HG02759 (cell line): ENCODE data around the gene GYS2.
A peak's percentile ranks its signal among the peaks of the same experiment; 100 is the strongest.
"Not testable (repeated sequence)": the region's sequence is repeated elsewhere in the genome, so short reads cannot be mapped to it uniquely, and the experiment has no call there.

Experiments
- ATAC-seq: cut with Tn5 transposase; IDR thresholded peaks from one replicate; pipeline ENCODE4 v1.9.1; 2021; ENCODE audit warnings: mild to moderate bottlenecking, moderate library complexity; ENCODE audit not compliant: unreplicated experiment

GYS2 gene

DNA sequence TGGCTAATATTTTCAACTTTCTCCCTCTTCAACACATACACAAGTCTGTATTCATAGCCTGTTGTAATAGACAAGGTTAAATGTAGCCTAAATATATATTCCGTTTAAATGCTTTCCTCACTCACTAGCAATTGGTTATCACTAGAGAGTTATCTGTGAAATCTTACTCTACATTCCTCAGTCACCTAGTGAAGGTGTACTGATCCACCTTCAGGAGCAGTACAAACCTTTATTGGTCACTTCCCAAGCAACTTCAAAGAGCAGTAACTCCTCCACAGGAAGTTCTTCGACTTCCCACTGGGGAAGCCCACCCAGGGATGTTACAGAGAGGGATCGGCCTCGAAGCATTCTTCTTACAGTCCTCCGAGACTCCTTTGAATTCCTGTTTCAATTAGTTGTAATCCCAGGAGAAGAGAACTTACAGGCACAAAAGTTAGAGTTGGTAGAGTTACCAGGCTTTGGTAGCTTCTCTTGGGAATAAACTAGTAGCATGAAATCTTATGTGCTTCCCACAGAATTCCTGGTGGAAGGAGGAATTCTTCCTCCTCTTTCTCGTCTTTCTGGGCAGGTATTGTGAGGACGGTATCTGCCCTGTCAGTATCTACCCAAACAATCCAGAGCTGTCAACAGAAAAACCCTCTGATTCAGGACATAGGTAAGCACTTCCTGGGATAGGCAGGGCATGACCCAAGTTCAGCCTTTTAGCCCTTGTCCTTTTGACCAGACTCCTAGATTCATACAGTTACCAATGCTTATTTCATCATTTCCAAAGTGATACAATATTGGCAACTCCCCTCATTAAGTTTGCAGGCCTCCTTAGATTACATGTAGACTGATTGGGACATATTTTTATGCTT is at the start of gene GYS2:
Gene GYS2 (minus strand): TSS at position 603 of the 857 bp plus-strand sequence. CDS start 255 bp downstream, at position 348.
- no peak for ATAC-seq

DNA sequence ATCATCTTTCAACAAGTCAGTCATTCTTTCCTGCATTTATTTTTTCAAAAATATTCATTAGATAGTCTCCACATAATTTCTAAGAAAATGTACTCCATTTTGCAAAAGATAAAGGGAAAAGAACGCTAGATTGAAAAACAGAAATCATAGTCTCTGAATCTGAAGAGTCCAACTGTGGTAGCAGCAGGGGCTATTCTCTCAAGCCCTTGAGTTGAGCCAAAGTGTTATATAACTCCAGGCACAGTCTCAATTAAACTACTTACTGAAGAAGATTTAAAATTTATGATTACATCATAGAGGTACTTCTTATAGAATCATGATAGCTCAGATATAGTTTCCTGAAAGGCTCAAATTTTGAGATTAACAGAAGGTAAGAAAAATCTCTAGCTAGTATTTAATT is 47.2 kb upstream of the GYS2 start:
- ATAC-seq = no peak

DNA sequence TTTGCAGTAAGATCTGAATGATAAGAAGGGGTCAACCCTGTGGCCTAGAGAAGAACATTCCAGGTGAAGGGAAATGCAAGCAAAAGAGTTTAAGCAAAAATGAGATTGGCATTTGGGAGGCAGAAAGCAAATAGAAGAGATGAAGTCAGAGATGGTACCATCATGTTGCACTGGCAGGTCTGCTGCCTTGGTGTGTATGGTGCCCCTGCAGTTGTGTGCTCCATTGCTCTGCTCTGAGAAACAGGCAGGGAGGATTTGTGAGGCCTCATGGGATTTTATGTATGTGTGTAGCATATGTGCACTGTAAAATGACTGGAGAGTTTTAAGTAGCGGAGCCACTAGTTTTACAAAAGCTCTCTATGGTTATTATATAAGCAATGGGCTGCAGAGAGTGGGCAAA is 46.4 kb upstream of the GYS2 start:
- no peak for ATAC-seq

DNA sequence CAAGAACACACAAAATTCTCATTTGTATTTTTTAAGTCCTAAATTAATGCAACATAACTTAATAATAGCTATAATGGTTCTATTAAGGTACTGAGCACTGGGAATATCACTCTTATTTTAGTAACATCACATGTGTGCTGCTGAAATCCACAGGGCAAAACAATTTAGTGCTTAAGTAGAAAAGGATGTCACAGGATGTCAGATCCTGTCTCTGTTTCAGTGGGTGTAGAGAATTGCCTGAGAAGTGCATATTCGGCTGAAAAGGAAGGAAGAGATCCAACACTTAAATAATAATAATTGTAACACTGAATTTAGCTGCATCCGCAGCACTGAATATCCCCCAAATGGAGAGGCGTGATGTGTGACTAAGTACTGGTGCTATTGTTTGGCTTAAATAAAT is 44.4 kb upstream of the GYS2 start:
- ATAC-seq = no peak

DNA sequence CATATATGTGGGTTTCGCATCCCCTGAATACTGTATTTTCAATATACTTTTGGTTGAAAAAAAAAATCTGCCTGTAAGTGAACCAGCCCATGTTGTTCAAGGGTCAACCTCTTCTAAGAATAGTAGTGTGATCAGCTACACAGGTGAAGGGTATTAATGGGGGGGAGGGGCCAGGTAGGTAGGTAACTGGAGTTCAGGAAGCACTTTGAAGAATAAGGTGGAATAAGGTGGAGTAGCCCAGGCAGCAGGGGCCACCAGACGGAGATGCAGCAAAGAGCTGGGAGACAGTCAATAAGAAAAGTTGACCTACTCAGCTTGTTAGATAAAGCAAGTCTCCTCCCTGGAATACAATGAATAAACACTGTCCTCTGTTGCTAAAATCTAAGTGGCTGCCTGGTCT is 43.7 kb upstream of the GYS2 start:
- ATAC-seq = no peak

DNA sequence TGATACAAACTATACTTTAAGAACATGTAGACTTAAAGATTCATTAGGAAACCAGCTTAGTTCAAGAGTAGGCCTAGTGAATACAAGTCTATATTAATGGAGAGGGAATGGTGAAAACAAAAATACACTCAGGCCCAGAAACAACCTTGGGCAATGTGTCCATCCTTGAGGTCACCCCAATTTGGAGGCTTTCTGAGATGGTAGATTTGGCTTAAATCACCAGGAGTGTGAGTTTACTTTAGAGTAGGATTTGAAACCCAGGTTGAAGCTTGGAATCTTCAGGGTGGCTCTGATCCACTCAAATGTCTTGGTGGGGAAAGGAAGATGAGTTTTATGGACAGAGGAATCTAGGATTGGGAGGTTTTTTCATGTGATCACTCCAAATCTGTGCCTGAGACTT is 42.5 kb upstream of the GYS2 start:
- no peak for ATAC-seq

DNA sequence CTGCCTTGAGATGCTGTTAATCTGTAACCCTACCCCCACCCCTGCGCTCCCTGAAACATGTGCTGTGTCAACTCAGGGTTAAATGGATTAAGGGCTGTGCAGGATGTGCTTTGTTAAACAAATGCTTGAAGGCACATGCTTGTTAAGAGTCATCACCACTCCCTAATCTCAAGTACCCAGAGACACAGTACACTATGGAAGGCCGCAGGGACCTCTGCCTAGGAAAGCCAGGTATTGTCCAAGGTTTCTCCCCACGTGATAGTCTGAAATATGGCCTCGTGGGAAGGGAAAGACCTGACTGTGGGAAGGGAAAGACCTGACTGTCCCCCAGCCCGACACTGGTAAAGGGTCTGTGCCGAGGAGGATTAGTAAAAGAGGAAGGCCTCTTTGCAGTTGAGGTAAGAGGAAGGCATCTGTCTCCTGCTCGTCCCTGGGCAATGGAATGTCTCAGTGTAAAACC is 40.4 kb upstream of the GYS2 start:
- ATAC-seq = not testable (repeated sequence)

DNA sequence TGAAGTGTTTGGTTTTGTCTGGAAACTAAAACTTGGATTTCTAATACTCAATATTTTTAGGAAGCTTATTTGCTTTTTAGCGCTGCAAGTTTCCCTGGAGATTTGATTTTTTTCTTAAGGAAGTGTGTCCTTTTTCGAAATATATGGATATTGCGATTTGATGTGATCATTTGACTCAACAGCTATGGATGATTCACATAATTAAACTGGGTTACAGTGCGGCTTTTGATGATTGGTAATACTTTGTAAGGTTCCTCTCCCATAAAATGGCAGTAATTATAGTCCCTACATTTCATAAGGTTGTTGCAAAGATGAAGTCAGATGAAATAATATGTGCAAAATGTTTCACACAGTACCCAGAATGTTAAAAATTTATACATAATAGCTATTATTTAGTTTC is 39.9 kb upstream of the GYS2 start:
- no peak for ATAC-seq

DNA sequence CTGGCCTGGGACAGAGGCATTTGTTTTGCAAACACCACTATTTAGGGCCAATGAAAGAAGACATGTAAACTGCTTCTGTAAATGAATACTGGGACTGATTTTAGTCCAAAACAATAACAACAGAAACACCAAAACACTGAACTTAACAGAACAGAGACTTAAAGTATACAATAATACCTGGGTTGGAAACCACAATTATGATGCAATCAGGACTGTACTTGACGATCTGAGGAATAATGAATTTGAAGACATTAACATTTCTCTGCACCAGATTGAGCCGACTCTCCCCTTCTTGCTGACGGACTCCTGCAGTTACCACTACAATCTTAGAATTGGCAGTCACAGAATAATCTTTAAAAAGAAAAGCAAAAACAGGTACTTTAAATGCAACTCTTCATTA is 39.1 kb upstream of the GYS2 start:
- ATAC-seq = no peak

DNA sequence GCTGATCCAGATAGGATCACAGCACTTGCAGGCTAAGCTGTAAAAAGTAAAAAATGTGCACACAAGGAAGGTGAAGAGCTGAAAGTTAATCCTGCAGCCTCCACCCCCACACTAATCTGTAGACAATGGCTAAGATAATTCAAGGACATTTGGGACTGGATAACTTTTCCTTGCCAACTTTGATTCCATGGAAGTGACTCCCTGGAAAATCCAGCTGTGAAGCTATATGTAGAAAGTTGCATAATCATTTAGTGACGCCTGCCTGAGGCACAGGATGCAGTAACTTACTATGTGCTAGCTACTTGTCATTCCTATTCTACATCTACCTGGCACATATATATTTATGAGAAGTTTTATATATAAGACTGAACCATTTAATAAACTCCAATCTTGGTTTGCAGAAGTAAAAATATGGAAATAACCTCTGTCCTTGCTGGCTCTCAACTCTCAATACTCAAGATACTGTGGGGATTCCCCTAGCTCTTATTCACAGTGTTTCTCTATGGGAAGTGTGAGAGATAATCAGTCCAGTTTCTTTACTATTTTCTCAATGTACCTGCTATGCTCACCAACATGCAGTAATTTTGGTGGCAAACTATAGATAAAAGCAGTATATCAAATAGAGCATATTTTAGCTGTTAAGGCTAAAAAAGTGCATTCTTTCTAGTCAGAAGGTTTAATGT is 38.2 kb upstream of the GYS2 start:
- peak; percentile 66 for ATAC-seq

DNA sequence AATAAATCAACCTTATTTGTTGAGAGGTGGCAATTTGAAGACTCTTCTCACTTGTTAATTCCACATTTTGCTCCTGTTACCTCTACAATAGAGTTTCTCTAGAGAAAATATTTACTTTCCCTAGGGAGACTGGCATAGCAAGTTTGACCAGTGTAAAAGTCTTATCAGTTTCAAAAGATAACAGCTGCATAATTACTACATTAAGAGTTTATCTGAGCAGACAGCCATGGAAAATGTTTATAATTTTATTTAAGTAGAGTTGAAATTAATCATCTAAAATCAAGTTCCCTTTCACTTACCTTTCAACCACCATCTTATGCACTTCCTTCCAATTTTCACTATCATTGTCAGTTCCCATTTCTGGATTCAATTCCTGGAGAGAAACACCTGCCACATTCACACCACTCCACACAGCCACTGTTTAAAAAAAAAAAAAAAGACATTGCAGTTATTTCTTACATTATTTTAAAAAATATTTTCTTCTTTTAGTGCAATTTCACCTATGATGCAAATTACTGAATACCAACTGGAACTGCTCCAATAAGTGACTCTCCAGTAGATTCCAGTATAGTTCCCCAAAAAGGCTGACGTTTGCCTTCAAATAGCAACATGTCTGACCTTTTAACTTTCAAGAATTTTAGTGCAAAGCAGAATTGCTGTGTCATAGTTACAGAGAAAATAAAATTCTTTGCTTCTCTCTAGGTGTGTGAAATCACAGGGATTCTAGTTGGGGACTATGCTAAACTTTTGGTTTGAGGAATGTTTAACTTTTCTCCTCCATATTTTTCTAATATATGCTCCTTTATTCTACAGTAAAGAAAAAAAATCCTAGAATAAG is 33.6 kb upstream of the GYS2 start:
- no peak for ATAC-seq

DNA sequence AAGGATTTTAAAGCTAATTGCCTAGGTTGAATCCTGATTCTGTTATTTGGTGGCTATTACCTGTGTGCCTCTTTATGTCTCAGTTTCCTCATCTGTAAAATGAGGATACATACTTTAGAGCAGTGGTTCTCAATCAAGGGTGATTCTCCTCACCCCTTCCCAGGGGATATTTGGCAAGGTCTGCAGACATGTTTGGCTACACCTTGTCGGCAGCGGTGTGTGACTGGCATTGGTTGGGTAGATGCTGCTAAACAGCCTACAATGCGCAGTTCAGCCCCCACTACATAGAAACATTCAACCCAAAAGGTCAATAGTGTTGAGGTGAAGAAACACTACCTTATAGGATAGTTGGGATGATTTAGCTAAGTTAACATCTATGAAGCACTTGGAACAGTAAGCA is 29.6 kb upstream of the GYS2 start:
- ATAC-seq = no peak

DNA sequence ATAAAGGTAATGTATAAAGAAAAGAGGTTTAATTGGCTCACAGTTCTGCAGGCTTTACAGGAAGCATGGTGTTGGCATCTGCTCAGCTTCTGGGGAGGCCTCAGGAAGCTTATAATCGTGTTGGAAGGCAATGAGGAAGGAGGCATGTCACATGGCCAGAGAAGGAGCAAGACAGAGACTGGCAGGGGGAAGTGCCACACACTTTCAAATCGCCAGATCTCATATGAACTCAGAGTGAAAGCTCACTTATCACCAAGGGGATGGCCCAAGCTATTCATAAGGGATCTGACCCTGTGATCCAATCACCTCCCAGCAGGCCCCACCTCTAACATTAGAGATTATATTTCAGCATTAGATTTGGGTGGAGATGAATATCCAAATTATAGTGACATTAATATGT is 26.7 kb upstream of the GYS2 start:
- ATAC-seq = no peak

DNA sequence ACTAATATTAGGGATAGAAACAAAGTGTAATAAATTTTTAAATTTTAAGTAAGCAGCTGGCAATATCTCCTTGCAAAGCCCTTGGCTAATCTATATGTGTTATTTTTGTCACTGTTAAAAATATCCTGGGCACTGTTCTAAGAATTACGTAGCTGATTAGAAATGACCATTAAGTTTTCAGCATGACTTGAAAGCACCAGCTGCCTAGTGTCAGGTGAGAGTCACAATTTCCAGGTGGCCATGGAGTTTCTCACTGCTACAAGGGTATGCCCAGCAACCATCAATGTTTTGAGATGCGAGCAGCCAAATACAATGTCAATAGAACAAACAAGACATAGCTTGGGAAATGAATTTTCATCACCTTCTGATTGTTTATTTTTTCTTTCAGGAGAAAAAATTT is 23.3 kb upstream of the GYS2 start:
- no peak for ATAC-seq

DNA sequence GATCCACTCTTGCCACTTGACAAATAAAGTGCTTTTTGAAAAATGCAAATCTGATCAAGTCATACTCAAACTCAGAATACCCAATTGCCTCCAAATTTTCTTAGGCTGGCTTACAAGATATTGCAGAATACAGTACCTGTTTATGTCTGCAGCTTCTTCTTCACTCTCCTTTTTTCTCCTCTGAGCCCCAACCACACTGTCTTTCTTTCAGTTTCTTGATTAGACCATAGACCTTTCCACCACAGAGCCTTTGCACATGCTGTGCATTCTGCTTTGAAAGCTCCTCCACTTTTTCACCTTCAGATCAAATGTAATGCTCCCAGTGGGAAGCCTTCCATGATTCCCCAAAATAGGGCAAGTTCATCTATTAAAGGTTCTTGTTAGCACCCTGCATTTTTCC is 13.9 kb upstream of the GYS2 start:
- ATAC-seq = no peak

DNA sequence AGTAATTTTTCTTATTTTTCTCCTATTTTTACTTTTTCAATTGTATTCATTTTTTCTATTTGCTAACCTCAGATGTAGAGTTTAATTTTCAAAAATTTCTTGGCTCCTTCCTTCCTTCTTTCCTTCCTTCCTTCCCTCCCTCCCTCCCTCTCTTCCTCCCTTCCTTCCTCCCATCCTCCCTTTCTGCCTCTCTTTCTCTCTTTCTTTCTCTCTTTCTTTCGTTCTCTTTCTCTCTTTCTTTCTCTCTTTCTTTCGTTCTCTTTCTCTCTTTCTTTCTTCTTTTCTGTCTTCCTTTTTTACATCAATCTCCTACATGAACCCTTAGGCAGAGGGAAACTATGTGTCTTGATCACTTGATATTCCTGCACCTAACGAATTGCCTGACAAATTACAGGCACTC is 12.4 kb upstream of the GYS2 start:
- ATAC-seq = no peak

DNA sequence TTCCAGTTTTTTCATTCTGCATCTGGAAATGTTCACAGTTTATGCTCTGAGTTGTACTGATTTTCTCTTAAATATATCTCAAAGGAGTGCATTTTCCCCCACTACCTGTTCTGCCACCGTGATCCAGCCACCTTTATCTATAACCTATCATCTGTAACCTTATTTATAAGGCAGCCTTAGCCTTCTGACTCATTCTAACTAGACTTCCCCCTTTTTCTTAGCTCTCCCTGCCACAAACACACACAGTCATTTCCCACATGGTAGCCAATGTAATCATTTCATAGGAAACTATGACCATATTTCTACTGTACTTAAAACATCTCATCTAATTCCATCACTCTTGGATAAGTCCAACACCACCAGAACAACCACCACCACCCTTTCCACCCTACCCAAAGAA is 10.8 kb upstream of the GYS2 start:
- no peak for ATAC-seq

DNA sequence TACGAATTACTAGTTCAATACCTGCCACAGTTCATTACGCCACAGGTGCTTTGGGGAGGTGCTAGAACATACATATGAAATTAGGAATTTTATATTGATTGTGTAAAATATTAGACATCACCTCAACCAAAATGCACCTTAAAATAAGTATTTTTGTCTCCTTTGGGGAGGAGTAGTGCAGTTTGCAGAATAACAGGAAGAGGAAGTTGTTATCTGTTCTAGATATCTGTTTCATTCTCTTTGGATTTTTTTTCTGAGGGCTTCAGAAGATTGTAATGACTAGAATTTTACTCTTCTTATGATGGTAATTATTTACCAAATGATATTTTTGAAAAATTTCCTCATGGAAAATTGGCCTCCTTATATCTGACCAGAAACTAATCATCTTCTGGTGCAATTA is 9.9 kb upstream of the GYS2 start:
- ATAC-seq = no peak

DNA sequence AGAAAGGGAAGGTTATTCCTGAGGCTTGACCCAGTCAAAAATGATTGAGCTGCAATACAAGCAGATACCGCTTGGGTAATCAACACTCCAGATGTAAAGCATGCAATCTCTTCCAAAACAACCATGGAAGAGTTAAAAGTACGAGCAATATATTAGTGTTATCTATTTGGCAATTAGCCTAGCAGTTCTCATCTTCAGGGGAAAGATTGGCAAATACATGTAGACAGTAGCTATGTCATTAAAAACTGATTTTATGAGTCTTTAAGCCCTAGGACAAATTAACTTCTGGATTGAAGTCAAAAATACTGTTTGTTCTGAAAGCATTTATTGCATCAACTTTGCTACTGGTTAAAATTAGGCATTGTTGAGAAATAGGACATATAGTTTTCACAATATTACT is 9.3 kb upstream of the GYS2 start:
- ATAC-seq = no peak

DNA sequence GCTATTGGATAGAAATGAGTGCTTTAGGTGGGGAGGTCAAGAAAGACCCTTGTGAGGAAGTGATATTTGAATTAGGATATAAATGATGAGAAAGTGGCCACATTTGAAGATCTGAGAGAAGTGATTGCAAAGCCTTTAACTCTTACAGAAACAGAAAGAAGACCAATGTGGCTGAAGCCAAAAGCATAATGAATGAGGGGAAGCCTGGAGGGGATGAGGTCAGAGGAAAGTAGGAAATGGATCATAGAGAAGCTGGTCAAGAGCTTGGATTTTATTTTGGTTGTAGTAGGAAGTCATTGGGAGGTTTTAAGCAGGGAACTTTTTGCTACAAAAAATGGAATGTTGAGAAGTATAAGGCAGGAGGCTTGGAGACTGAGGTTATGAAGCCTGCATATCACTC is 3.5 kb upstream of the GYS2 start:
- no peak for ATAC-seq

DNA sequence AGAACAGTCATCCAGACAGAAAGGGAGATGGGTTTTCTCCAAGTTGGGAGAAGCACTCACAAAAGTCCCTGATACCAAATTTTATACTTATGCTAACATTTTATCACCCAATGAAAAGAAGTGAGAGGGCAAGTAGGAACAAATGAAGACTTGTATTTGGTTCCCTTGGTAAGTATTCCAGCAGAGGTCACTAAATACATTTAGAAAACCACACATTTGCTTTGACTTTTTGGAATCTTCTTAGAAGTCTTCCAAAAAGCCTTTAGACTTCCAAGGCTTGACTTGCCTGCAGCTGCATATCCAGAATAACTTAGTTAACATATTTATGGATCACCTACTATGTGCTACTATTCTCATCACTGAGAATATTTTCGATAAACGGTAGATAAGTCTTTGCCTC is 3.1 kb upstream of the GYS2 start:
- ATAC-seq = no peak

DNA sequence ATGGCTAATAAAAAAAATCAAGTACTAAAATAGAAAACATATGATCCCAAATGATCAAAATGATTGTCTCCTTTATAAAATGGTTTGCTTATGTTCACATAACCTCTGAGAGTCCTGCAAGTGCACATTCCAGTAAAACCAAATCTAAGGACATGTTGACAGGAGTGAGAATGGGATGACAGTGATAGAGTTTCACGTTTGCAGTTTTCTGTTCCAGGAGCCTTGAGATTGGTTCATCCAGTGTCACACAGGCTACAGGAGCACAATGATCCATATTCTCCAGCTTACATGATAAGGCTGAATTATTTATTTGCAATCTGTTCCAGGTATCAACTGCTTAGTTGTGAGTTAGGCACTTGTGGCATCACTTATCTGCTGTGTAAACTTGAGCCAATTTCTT is 1.5 kb upstream of the GYS2 start:
- no peak for ATAC-seq
